Muscle of arm (tissue), 14 donors: ENCODE results near the gene STEAP1B. TPM values are rescaled to one million over a fixed set of nuclear protein-coding genes. Genes with fewer than 3 reads are reported as not detected.
"Not testable (repeated sequence)": the region's sequence is repeated elsewhere in the genome, so short reads cannot be mapped to it uniquely, and the experiment has no call there.

ENCODE experiments used
- DNase-seq: peaks from one replicate; pipeline ENCODE4 v3.0.0-alpha.2; 2013
- long read RNA-seq, 11 donors: transcript quantifications; one replicate each; lab custom pipeline, GENCODE V29; 2026
- polyA plus RNA-seq, 12 donors: library from polyadenylated mRNA; unstranded; fragments of 120-200 nt; gene quantifications; one replicate each; pipeline ENCODE4 v1.2.1, GENCODE V29; 2013; ENCODE audit not compliant: insufficient read length in 12 of 12

The STEAP1B gene
- 1 to 10 TPM in 10 of 12 donors, not detected in 2; 1.5 to 3.4 (median 2.6) TPM for polyA plus RNA-seq
- long read RNA-seq, donor 1, partial matches to known transcripts: 2,350 of 2,350 reads
- long read RNA-seq, donor 1, other reads (novel, unspliced or antisense): 0 of 2,350 reads
- long read RNA-seq, donor 2: 0 reads
- long read RNA-seq, donor 3: 0 reads
- long read RNA-seq, donor 4: 0 reads
- long read RNA-seq, donor 5: 0 reads
- long read RNA-seq, donor 6: 0 reads
- long read RNA-seq, donor 7: 0 reads
- long read RNA-seq, donor 8, partial matches to known transcripts: 1,112 of 1,112 reads
- long read RNA-seq, donor 8, other reads (novel, unspliced or antisense): 0 of 1,112 reads
- long read RNA-seq, donor 9, partial matches to known transcripts: 1,453 of 1,453 reads
- long read RNA-seq, donor 9, other reads (novel, unspliced or antisense): 0 of 1,453 reads
- long read RNA-seq, donor 10: 0 reads
- long read RNA-seq, donor 11: 0 reads

- peak; percentile 83 for DNase-seq
These were observed at the start of gene STEAP1B for GRCh38 chr7:22499888-22500689. Gene STEAP1B (minus strand): TSS chr7:22500188. CDS start chr7:22494855, 5,333 bp downstream.

- no peak for DNase-seq
These were observed 49.1 kb upstream of the STEAP1B start for GRCh38 chr7:22549051-22549450.

GRCh38 chr7:22548313-22548712 lies 48.3 kb upstream of the STEAP1B start:
- DNase-seq: no peak

GRCh38 chr7:22546769-22547168 lies 46.8 kb upstream of the STEAP1B start:
- DNase-seq: no peak

- DNase-seq: no peak
These were observed 45.5 kb upstream of the STEAP1B start for GRCh38 chr7:22545529-22545928.

DNA sequence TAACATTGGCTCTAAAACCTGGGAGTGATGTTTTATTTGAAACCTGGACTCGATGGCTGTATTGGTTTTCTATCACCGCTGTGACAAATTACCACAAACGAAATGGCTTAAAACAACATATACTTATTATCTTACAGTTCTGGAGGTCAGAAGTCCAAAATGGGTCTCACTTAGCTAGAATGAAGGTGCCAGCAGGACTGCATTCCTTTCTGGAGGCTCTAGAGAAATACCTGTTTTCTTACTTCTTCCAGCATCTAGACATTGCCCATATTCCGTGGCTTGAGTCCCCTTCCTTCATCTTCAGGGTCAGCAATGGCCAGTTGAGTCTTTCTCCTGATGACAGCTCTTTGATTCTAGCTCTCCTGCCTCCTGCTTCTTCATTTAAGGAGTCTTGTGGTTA lies 44.3 kb upstream of the STEAP1B start:
- no peak for DNase-seq

DNA sequence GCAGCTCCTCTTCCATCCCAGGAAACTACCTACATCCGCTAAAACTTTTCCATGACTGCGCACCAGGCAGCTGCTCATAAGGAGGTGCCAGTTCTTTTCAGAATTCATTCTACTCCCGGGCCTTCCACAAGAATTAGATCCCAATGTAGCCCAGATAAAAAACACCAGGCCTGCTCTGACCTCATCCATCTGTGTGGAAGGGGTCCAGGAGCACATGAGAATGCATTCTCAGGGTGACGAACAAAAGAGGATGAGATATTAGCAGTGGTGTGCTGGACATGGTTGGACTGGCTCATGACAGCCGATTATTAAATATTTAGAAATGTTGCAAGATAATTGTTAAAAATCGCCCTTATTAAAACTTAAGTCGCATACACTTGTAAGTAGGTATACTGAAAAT lies 43.2 kb upstream of the STEAP1B start:
- no peak for DNase-seq

DNA sequence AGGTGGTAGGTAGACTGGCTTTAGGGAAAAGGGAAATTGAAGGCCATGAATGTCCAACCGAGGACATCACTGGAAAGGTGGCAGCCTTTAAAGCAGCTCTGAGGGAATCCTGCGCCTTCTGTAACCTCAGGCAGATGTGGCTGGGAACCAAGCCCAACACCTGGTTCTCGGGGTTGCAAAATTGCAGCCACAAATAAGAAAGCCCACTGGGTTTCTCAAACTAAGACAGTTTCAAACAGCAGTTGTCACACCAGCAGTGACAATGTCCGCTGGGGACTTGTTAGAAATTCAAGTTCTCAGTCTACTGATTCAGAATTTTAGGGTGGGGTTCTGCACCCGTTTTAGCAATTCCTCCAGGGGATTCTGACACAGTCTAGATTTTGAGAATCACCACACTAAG lies 42.7 kb upstream of the STEAP1B start:
- DNase-seq: no peak

DNA sequence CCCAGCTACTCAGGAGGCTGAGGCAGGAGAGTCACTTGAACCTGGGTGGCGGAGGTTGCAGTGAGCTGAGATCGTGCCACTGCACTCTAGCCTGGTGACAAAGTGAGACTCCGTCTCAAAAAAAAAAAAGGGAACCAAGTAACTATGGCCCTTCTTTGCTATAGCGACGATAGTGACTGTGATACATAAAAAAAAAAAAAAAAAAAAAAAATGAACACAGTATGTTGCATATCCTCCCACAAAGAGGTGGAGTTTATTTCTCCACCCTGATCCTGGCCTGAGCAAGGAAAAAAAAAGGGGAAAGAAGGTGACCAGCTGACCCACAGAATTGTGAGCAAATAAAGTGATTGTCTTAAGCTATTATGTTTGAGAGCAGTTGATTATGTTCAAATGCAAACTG lies 42.3 kb upstream of the STEAP1B start:
- no peak for DNase-seq

DNA sequence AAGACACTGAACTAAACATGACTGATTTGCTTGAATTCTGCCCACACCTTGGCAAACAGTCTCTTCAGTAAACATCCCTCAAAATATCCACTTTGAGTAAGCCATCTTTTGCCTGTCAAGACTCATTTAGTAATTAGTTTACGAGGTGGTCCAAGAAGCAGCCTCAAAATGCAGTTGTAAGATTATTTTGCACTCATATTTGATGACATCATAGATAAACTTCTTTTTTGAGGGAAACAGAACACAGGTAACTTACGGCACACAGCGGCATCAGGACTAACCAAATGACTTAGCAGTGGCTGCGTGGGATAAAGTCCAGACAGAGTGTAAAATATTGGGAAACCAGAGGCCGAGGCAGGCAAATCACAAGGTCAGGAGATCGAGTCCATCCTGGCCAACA lies 41.8 kb upstream of the STEAP1B start:
- DNase-seq: no peak

DNA sequence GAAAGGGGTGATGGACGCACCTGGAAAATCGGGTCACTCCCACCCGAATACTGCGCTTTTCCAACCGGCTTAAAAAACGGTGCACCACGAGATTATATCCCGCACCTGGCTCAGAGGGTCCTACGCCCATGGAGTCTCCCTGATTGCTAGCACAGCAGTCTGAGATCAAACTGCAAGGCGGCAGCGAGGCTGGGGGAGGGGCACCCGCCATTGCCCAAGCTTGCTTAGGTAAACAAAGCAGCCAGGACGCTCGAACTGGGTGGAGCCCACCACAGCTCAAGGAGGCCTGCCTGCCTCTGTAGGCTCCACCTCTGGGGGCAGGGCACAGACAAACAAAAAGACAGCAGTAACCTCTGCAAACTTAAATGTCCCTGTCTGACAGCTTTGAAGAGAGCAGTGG lies 28.5 kb upstream of the STEAP1B start:
- DNase-seq: not testable (repeated sequence)

GRCh38 chr7:22524353-22524947 lies 24.5 kb upstream of the STEAP1B start:
- DNase-seq: not testable (repeated sequence)

DNA sequence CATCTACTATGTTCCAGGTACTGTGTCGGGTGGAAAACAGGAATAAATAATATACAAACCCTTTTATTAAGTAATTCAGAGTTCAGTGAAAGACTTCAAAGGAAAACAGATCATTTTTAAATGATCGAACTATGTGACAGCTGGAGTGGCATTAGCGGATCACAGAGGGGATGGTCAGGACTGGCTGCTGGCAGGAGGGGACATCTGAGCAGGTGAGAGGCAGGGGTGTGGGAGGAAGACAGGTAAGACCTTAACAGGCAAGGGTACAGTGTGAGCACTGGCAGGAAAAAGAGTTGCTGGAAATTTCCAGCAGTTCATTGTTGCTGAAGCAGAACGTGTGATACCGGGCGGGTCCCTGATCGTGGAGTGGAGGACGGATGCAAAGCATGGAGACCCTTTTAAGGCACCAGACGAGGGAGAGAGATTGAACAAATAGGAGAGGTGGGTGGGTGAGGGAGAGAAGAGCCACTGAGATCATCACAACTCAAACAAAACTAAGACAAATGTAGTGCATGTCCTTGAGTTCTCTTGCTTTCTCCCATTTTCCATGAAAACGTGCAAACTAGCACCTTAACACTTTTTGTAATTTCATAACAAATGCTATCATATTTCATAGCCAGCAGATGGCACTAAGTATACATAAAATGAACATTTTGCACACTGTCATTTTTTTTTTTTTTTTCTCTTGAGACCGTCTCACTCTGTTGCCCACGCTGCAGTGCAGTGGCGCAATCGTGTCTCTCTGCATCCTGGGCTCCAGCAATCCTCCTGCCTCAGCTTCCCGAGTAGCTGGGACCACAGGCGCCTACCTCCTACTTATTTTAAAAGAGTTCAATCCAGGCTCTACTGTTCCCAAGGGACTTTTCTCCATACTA lies 23.7 kb upstream of the STEAP1B start:
- not testable (repeated sequence) for DNase-seq

GRCh38 chr7:22519560-22519959 lies 19.6 kb upstream of the STEAP1B start:
- not testable (repeated sequence) for DNase-seq

DNA sequence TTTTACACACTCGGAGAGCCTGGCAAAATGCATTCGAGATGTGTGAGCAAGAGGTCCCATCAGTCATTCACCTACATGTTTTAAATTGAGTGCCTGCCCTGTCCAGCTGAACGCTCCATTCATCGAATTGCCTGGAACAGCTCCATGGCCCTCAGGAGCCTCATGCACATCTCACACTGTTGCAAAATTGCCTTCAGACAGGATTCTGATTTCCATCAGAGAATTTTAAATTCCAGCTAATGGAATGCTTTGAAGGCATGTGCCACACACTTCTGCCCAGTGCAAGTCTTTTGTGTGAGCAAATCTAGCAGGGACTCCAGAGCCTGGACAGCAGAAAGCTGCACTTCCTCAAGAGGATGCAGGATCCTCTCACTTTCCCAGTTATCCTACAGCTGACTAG lies 17.0 kb upstream of the STEAP1B start:
- not testable (repeated sequence) for DNase-seq

DNA sequence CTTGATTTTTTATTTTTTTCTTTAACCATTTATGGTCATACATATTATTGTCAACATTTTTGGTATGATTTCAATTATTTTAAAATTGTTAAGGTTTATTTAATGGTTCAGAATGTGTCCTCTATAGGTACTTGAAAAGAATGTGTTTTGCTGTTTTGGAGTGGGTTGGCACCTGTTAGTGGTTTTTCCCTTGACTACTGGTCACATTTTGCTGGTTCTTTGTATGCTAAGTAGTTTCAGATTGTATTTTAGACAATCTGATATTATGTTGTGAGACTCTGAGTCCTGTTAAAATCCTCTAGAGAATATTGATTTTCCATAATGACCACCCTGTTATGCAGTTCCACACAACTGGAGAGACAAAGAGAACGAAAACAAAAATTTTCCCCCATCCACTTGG lies 15.0 kb upstream of the STEAP1B start:
- DNase-seq: not testable (repeated sequence)

- not testable (repeated sequence) for DNase-seq
These were observed 7.3 kb upstream of the STEAP1B start for GRCh38 chr7:22507320-22507719.

- DNase-seq: not testable (repeated sequence)
These were observed 6.5 kb upstream of the STEAP1B start for GRCh38 chr7:22506316-22507020.

DNA sequence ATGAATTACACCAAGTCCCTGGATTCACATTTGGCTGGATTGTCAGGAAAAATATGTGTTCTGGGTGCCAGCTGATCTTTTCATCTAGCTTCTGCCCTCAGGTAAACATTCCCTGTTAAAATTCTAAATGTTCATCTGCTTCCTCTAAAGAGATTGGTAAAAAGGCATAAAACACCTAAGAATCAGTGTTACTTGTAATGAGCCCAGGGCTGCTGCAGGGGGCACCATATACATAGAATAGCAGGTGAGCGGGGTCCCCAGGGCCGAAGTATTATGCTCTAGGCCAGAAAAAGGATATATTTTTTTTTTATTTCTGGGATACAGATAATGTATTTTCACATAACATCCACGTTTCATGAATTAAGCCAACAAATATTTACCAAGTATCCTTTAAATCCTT lies 4.5 kb upstream of the STEAP1B start:
- DNase-seq: not testable (repeated sequence)

GRCh38 chr7:22502104-22502503 lies 2.1 kb upstream of the STEAP1B start:
- DNase-seq: not testable (repeated sequence)

DNA sequence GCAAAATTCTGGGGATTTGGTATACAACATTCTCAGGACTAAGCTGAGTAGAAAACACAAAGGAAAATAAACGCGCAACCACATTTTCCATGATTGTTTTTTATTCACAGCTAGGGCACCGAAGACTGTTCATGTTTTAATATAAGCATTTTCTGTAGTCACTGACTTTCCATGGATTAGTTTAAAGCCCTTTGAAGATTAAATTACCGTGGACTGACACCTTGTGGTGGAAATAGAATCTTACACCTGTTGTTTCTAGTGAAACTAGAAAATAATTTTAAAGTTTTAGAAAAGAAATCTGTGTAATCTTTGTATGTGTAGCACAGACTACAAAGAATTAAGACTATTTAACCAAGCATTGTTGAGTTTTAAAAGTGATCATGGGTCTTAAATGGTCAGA lies 1.3 kb upstream of the STEAP1B start:
- not testable (repeated sequence) for DNase-seq
